GM12874 (cell line): ENCODE results near the gene CEP112.

Source experiments
- TF ChIP-seq, protein P1 (sequence below): IDR thresholded peaks from 2 replicates; pipeline ENCODE4 v1.5.1; 2011; ENCODE audit warnings: low read depth, mild to moderate bottlenecking, control low read depth, low read length, moderate library complexity; ENCODE audit not compliant: insufficient read depth

CEP112 gene

GRCh38 chr17:65741710-65742109 is 450.2 kb downstream of the CEP112 start:
- TF ChIP-seq, protein P1, sequence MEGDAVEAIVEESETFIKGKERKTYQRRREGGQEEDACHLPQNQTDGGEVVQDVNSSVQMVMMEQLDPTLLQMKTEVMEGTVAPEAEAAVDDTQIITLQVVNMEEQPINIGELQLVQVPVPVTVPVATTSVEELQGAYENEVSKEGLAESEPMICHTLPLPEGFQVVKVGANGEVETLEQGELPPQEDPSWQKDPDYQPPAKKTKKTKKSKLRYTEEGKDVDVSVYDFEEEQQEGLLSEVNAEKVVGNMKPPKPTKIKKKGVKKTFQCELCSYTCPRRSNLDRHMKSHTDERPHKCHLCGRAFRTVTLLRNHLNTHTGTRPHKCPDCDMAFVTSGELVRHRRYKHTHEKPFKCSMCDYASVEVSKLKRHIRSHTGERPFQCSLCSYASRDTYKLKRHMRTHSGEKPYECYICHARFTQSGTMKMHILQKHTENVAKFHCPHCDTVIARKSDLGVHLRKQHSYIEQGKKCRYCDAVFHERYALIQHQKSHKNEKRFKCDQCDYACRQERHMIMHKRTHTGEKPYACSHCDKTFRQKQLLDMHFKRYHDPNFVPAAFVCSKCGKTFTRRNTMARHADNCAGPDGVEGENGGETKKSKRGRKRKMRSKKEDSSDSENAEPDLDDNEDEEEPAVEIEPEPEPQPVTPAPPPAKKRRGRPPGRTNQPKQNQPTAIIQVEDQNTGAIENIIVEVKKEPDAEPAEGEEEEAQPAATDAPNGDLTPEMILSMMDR, result no peak

GRCh38 chr17:65739034-65739433 is 452.9 kb downstream of the CEP112 start:
- TF ChIP-seq, protein P1, result no peak

- TF ChIP-seq, protein P1, result no peak
These were observed 454.5 kb downstream of the CEP112 start for GRCh38 chr17:65737451-65737850.

GRCh38 chr17:65733314-65733713 is 458.6 kb downstream of the CEP112 start:
- TF ChIP-seq, protein P1, result no peak

GRCh38 chr17:65730711-65731169 is 461.2 kb downstream of the CEP112 start:
- TF ChIP-seq, protein P1, result no peak

GRCh38 chr17:65729207-65729606 is 462.7 kb downstream of the CEP112 start:
- TF ChIP-seq, protein P1, result no peak

DNA sequence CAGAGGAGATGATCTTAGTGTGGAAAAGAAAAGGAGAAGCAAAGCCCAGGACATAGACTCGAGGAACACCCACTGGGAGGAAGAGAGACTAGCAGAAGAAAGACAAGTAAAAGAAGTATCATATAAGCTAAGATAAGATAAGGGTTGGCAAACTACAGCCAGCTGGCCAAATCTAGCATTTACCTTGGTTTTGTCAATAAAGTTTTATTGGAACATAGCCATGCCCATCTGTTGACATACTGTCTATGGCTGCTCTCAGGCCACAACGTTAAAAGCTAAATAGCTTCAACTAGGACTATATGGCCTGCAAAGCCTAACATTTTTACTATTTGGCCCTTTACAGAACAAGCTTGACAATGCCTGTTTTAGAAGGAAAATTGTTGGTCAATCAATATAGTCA is 464.1 kb downstream of the CEP112 start:
- TF ChIP-seq, protein P1, result no peak

DNA sequence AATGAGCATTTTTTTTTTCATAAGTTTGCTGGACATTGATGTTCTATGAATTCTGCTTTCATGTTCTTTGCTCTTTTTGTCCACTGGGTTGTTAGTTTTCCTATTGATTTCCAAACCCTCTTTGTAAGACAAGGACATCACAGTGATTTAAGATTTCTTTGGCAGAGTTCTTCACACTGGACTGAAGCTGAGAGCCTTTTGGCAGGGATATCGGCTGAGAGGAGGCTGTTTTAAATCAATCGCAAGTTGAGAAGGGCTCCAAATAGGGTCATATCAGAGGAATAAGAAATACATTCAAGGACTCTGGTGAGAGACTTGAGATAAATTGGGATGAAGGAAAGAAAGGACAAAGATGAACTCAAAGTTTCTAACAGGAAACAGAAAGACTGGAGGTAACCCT is 464.7 kb downstream of the CEP112 start:
- TF ChIP-seq, protein P1, result no peak
